Stimulated activated CD4-positive, alpha-beta T cell treated with anti-CD3 and anti-CD28 coated beads, Interleukin-12 subunit alpha, Interleukin-12 subunit beta, amount 100 ng/mL, for 48 hours (primary cell): ENCODE data around the gene FAP.

Experiments used
- DNase-seq, 3 donors: peaks; one replicate each; pipeline ENCODE4 v3.0.0-alpha.2; 2020; ENCODE audit warnings: low read depth in 2 of 3, low spot score in 1 of 3

Gene FAP, protein sequence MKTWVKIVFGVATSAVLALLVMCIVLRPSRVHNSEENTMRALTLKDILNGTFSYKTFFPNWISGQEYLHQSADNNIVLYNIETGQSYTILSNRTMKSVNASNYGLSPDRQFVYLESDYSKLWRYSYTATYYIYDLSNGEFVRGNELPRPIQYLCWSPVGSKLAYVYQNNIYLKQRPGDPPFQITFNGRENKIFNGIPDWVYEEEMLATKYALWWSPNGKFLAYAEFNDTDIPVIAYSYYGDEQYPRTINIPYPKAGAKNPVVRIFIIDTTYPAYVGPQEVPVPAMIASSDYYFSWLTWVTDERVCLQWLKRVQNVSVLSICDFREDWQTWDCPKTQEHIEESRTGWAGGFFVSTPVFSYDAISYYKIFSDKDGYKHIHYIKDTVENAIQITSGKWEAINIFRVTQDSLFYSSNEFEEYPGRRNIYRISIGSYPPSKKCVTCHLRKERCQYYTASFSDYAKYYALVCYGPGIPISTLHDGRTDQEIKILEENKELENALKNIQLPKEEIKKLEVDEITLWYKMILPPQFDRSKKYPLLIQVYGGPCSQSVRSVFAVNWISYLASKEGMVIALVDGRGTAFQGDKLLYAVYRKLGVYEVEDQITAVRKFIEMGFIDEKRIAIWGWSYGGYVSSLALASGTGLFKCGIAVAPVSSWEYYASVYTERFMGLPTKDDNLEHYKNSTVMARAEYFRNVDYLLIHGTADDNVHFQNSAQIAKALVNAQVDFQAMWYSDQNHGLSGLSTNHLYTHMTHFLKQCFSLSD

DNA sequence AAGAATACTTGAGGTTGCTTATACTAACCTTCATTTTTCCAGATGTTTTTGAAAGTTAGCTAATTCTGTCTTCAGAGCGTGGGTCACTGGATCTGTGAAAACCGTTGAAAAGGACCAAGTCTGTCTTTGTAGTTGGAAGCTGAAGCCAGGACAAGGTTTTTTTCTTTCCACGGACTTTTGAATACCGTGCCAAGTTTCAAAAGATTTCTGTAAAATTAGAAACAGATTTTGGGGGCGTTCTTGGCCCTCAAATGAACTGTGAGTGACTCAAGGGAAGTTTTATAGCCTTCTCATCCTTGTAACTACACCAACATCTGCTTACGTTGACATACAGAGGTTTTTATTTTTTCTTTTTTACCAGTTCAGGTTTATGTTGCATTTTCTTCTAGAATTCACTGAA, at the start of gene FAP:
Gene FAP (minus strand): TSS at position 152 of the 400 bp plus-strand sequence. CDS start 118 bp downstream, at position 34.
- DNase-seq = no peak

DNA sequence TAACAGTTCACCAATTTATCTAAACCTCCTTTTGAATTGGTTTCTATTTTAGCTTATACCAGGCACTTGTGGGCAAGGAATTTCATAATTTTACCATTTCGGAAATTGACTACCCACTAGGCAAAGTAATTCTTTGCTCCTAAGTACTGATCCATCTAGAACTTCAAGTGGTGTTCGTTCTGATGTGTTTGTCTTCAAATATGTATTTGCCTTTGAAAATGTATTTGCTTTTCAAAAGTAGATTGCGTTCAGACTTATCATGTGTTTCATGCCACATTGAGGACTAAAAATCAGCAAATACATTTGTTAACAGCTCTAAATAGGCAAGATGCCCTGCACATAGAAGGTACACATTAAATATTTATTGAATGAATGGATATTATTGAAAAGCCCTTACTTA, 48.5 kb upstream of the FAP start:
- no peak for DNase-seq

- DNase-seq = no peak
Measured at GRCh38 chr2:162282765-162283425, 39.6 kb upstream of the FAP start.

DNA sequence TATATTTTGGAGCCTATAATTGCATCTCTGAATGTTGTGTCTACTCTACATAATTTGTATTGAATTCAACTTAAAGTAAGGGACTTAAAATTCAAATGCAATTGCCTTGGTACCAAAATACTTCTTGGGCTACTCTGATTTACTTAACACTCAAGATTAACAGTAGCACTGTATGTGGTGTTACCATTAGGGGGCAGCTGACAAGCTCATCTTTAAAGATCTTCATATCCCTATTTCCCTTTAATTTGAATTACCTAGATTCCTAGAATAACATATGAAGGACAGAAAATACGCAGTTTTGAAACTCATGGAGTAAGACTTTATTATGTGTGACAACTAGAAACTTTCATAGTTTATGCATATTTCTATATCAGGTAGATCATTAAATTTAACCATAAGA, 37.4 kb upstream of the FAP start:
- no peak for DNase-seq

- no peak for DNase-seq
Measured at GRCh38 chr2:162277381-162277780, 34.1 kb upstream of the FAP start.

DNA sequence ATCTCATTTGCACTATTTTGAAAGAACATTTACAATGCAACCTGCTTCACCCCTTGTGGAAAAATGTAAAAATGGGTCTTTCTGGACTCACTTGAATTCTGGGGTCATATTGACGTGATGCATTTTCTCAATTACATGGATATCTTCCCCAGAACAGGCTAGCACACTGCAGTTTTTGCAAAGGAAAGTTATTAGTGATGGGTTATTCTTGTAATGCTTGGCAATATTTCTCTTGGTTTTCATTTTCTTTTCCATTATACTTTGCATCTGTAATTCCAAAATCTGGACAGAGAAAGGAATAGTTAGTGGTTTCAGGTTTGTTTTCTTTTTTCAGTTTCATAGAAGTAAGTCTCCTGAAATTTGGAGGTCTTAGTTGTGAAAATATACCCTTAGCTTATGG, 24.8 kb upstream of the FAP start:
- DNase-seq = no peak

DNA sequence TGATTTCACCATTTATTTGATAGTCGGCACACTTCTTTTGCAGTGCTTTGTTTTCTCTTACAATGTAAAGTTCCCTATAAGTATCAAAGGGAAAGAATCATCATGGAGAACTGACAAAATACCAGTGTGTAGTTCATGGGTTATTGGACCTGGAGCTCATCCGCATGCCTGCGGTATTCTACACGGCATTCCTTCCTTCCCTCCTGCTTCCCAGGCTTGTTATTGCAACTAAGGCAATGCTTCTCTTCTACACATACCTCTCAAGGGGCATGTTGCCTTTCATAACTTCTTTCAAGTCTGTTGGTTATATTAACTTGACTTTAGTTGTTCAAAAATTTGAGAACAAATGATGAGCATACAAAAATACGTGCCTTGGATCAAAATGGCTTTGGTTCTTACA, 24.3 kb upstream of the FAP start:
- DNase-seq = no peak

DNA sequence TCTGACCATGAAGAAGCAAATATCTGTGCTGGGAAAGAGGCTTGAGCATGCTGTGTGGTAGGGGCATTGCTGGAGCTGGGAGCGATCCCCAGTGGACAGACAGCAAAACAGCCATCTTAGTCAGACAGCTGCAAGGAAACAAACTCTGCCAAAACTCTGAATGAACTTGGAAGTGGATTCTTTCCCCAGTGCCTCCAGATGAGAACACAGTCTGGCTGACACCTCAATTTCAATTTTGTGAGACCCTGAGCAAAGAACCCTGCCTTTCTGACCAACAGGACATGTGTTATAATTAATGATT, 23.2 kb upstream of the FAP start:
- no peak for DNase-seq

DNA sequence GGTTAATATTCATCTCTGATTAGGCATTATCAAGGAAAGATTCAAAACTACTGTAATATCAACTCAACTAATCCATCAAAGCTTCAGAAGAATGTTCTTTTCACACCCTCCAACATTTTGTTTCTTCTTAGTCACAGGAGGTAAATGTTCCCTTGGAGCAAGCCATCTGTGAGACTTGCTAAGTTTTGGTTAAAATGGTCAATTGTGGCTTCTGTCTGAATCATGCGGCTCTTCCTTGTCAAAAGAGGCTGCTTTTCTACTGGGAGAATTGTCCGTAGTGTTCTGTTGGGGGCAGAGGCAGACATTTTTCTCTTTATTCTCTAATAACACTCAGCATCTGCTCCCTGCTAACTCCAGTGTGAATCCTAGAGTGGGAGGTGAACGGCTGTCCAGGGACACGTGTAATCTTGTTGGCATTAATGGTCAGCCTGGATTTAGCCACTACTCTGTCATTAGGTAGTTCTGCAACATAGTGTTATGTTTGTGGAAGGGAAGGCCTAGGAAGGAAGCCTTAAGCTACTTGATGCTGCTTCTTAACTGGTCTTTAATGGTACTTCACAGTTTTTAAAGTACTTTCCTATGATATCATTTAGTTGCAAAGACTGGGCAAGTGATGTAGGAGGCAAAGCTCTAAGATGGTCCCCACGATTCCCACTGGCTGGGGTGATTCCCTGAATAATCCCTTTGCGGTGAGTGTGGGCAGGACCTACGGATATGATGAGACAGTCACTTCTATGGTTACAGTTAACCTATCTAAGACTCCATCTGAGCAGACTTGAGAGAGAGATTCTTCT, 22.6 kb upstream of the FAP start:
- DNase-seq = no peak

DNA sequence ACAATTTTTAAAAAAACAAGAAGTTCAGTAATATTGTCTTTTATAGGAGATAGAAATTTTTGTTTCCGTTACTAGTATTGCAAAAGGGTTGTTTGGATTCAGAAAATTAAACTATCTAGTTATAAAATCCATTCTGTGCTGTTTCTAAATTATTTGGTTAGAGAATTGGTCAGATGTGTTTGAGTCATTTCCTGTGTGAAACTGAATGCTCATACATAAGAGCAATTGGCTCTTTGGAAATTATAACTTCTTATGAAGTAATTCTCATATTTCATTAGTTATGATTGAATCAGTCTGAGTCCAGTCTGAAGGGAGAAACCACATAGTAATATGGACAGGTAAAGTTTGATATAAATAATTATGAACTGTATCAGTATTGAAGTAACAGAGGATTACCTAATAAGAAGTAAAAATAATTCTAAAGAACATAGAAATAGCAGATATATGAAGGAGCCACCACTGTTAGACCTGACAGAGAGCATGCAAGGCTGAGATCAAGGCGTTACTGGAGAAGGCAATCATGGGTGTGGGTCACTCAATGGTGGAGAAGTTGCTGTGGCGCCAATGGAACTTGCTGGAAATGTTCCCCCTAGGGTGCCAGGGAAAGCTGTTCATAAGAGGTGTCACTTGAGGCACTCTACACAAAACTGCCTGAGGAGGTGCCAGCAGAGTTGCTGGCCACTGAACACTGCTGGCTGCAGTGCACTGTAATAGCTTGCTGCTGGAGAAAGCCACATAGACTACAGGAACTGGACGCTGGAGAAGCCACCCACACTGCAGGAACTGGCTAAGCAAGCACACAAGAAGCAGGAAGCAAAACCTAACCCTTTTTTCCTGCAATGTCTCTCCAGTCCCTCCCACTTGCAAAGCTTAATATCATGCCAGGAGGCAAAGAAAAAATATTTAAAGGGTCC, 18.0 kb upstream of the FAP start:
- no peak for DNase-seq

DNA sequence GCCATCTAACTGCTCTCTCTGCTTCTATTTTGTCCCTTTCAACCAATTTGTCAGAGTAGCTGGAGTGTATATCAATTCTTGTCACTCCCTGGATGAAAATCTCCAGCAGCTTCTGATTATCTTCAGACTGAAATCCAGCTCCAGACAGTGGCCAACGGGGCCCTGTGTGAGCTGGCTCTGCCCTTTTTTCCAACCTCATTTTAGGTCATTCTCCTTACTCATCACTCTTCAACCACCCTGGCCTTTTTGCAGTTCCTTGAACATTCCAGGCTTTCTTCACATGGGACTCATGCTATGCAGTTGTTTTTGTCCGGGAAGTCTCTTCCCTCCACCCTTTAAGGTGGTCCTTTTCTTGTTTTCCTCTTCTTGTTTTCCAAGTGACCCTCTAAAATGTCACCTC, 15.4 kb upstream of the FAP start:
- no peak for DNase-seq

DNA sequence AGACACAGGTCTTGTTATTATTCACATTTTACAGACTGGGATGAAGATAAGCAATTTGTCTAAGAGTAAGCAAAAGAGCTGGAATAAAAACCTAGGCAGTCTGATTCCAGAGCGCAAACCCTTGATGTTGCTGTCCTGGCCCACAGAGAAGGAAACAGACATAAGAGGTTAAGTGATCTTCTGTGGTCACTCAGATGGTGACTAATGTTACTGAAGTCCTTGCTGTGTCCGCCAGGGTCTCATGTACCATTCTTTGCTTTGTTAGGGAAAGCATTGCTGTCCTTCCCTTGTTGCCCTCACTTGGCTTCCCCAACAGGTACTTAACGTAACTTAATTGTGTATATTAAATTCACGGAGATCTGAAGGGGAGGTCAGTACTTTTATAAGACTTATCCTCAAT, 14.9 kb upstream of the FAP start:
- DNase-seq = no peak

DNA sequence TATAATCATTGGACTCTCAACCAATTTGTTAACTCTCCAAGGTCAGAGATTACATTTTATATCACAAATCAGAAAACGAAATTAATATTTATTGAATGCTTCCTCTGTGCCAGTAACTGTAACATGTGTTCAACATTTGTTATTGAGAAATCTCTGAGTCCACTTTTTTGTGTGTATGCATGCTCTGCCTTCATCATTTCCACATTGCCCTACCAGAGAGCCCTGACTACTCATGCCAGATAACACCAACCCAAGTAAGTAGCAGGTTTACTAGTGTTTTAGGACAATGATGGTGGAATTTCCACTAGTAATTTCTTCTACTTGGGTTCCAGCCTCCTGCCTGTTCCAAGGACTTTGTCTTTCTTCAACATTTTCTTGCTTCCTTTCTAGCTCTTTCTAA, 14.2 kb upstream of the FAP start:
- no peak for DNase-seq

- DNase-seq = no peak
Measured at GRCh38 chr2:162256591-162256991, 13.3 kb upstream of the FAP start.

DNA sequence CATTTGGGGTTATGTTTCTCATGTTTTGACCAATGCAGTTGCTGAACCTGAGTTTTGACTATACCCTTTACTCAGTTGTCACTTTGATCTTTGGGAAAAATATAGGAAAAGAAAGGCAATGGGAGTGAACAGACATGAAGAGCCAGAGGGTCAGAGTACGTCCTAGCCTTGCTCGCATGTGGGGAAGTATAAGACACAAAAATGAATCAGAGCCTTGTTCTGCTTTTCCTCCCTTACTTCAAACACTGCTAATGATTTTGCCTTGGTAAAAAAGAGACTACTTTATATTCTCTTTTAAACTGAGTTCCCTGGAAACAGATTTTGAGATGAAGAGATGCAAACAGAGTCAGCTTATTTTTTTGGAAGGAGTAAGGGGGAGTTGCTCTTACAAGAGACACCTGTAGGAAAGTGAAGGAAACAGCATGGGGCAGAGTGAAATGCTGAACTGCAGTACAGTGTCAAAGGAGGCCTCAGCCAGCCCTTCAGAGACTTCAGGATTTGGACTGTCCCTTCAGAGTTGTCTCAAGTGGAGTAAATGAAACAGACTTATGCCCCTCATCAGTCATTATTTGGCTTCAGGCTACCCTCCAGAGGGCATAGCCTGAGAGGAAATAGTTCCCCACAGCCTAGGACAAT, 11.1 kb upstream of the FAP start:
- DNase-seq = no peak

GRCh38 chr2:162253435-162253834, 10.2 kb upstream of the FAP start:
- no peak for DNase-seq

DNA sequence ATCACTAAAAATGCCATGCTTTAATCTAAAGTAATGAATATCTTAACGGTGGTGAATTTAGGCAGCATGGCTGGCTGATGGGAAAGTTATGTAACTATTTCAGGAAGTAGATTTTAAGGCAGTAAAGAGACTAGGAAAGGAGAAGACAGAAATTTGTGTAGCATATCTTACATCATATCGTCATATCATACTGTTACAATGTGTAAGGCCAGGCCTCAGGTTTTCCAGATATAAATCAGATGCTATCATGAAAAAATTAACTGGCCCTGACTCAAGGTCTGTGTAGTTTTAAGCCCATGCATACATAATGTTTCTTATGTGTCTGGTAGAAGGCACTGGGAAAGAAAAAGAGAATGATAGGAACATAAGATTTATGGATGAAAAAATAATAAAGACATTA, 8.9 kb upstream of the FAP start:
- DNase-seq = no peak

DNA sequence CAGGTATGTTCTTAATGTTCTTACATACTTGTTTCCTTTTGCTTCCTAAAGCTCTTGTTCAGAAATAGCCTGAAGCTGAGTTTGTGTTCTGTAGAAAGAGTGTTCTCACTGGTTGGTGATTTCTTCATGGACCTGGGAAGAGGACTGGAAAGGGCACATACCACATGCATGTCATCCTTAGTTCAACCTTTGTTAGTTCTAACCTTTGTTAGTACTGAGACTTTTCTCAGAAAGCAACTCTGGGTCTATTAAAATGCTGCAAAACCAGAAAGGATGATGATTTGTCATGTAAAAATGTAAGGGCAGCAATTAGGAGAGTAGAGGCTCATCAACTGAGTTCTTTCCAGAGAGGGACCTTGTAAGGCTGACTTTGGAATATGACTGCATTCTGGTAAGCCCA, 2.5 kb upstream of the FAP start:
- DNase-seq = no peak

DNA sequence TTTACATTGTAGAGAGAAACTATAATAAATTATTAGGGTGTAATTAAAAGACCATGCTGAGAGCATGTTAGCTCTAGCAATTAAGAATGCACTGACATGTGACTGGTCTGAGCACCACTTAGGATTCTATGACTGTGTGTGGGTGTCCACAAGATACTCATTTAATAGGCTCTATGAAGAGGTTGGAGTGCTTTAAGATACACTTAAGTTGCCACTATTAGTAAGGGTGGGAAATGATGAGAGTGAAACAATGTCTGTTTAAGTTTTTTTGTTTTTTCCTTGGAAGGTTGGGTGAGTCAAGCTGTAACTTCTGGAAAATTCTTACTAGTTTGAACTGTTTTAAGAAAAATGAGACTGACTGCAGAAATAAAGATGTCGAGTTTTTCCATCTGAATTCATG, 1.8 kb upstream of the FAP start:
- DNase-seq = no peak

DNA sequence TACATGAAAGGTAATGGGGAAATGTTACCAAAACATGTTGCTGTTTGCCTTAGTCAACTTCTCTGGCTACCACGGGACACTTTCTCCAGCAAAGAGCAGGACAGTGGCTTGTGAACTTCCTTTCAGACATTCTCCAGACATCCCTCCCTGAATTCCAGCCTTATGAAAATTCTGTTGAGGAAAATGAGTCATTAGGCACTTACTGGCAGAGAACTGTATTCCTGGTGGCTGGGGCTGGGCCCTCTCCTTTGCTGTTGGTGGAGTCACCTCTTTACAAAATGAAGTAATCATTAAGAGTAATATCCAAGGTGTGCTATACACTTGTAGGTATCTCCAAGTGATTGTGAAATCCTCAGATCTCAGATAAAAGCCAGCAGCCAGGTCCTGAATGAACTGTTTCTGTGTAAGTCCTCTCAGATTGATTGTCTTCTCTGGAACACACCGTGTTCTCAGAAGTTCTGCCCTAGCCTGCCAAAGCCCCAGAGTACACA, 1.3 kb upstream of the FAP start:
- DNase-seq = no peak
